ENCODE measurements around the gene USP13.

USP13 gene

GRCh38 chr3:179726075-179726699 lies 73.3 kb downstream of the USP13 start:
- TF ChIP-seq CTCF (IDR thresholded peaks at IDR 0.05; ENCODE audit: low read depth, low read length): no peak
- H3K4me3 ChIP-seq (ENCODE audit: low read depth, low read length): no peak overlapping the region

- TF ChIP-seq CTCF (IDR thresholded peaks at IDR 0.05; ENCODE audit: low read depth, low read length): no peak
- H3K4me3 ChIP-seq (ENCODE audit: low read depth, low read length): no peak overlapping the region
Measured at GRCh38 chr3:179729086-179729485, 76.2 kb downstream of the USP13 start.

GRCh38 chr3:179729981-179730380 lies 77.1 kb downstream of the USP13 start:
- no peak overlapping the region for H3K4me3 ChIP-seq (ENCODE audit: low read depth, low read length)
- no peak for TF ChIP-seq CTCF (IDR thresholded peaks at IDR 0.05; ENCODE audit: low read depth, low read length)

GRCh38 chr3:179730506-179730905 lies 77.7 kb downstream of the USP13 start:
- no peak for TF ChIP-seq CTCF (IDR thresholded peaks at IDR 0.05; ENCODE audit: low read depth, low read length)
- no peak overlapping the region for H3K4me3 ChIP-seq (ENCODE audit: low read depth, low read length)

GRCh38 chr3:179731544-179731943 lies 78.7 kb downstream of the USP13 start:
- no peak for TF ChIP-seq CTCF (IDR thresholded peaks at IDR 0.05; ENCODE audit: low read depth, low read length)
- H3K4me3 ChIP-seq (ENCODE audit: low read depth, low read length): no peak overlapping the region

- no peak overlapping the region for H3K4me3 ChIP-seq (ENCODE audit: low read depth, low read length)
Measured at GRCh38 chr3:179732661-179733348, 80.0 kb downstream of the USP13 start.

More at GRCh38 chr3:179732661-179733348, 80.0 kb downstream of the USP13 start:
- TF ChIP-seq CTCF (IDR thresholded peaks at IDR 0.05; ENCODE audit: low read depth, low read length): no peak
